Measurements from ENCODE around the gene RPH3AL.

The RPH3AL gene

DNA sequence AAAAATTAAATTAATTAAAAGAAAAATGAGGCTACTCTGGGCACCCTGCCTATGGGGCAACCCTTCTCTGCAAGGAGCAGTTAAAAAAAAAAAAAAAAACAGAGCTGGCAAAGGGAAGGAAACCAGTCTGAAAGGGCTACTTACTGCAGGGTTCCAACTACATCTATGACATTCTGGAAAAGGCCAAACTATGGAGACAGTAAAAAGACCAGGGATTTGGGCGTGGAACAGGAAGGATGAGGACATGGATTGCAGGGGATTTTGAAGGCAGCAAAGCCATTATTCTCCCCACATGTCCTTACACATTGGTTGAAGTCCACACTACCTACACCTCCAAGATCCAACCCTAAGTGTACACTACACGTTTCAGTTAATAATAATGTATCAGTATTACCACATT is 4.6 kb downstream of the RPH3AL start:
- H2BK120ac ChIP-seq (ENCODE audit: low read depth, low read length) = no peak overlapping the region
- DNase-seq (ENCODE audit: low spot score) = no peak
- no peak overlapping the region for H2BK12ac ChIP-seq (ENCODE audit: low read length)
- H3K9ac ChIP-seq (ENCODE audit: low read depth, low read length, poor library complexity) = no peak overlapping the region
- no peak overlapping the region for H4K8ac ChIP-seq (ENCODE audit: low read depth, low read length)
- no peak overlapping the region for H3K4me2 ChIP-seq (ENCODE audit: insufficient read depth, low read length, poor library complexity, severe bottlenecking)
- no peak overlapping the region for H3K27ac ChIP-seq (replicated peaks; ENCODE audit: low read length)
- H2AFZ ChIP-seq (ENCODE audit: low read length) = no peak overlapping the region
- H3K4ac ChIP-seq (ENCODE audit: low read length) = no peak overlapping the region
- no peaks in the 10 kb centered on the region for H3K9me3 ChIP-seq (replicated peaks in 1 of 2; ENCODE audit: control insufficient read depth in 2 of 2, insufficient read depth in 1 of 2, low read depth in 1 of 2, low read length in 2 of 2)
- H3K14ac ChIP-seq (ENCODE audit: low read length) = no peak overlapping the region
- H3K79me1 ChIP-seq (ENCODE audit: low read depth, low read length) = peaks cover 3% of the 10 kb centered on the region
- no peaks in the 10 kb centered on the region for H3K27me3 ChIP-seq (ENCODE audit: control insufficient read depth in 3 of 3, insufficient read depth in 3 of 3, low read depth in 1 of 3, low read length in 3 of 3)
- H4K91ac ChIP-seq (ENCODE audit: low read depth, low read length, poor library complexity) = no peak overlapping the region
- H2AK5ac ChIP-seq (ENCODE audit: low read depth, low read length) = no peak overlapping the region
- no peak overlapping the region for H3K23ac ChIP-seq (ENCODE audit: low read depth, low read length, poor library complexity)
- H3K4me3 ChIP-seq (ENCODE audit: low read length in 2 of 2) = no peak overlapping the region
- WGBS, 2 donors (ENCODE audit: extremely low coverage in 2 of 2, insufficient read length in 2 of 2, insufficient replicate concordance in 1 of 2) = no CpG with 5 or more reads among the region's 2 CpGs
- peaks cover 18 to 22% of the 10 kb centered on the region in 2 donors for H3K4me1 ChIP-seq (ENCODE audit: control insufficient read depth in 2 of 2, insufficient read depth in 1 of 2, low read depth in 1 of 2, low read length in 2 of 2)
- H2BK15ac ChIP-seq (ENCODE audit: low read length) = no peak overlapping the region
- H3K18ac ChIP-seq (ENCODE audit: low read length) = no peak overlapping the region
- H3K36me3 ChIP-seq (replicated peaks in 1 of 2; ENCODE audit: control insufficient read depth in 2 of 2, insufficient read depth in 2 of 2, low read length in 2 of 2) = no peaks in the 10 kb centered on the region
- H2BK5ac ChIP-seq (ENCODE audit: low read length) = no peak overlapping the region

DNA sequence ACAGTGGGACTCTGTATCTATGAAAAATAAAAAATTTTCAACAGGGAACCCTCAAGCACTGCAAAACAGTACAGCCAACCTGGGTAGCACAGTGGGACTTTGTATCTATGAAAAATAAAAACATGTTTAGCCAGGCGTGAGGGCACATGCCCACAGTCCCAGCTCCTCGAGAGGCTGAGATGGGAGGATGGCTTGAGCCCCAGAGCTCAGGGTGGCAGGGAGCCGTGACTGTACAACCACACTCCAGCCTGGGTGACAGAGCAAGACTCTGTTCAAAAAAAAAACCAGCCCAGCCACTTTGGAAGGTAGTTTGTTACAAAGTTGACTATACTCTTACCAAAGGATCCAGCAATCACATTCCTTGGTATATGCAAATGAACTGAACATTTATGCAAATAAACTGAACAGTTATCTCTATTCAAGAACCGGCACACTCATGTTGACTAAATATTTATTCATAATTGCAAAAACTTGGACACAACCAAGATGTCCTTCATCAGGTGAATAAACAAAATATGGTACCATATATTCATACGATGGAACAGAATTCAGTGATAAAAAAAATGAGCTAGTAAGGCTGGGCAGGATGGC is 5.2 kb downstream of the RPH3AL start:
- Histone ChIP-seq H4K8ac (ENCODE audit: low read depth, low read length) (no peak overlapping the region), H3K14ac (ENCODE audit: low read length) (no peak overlapping the region), H3K4me2 (ENCODE audit: insufficient read depth, low read length, poor library complexity, severe bottlenecking) (no peak overlapping the region), H2BK15ac (ENCODE audit: low read length) (no peak overlapping the region), H4K91ac (ENCODE audit: low read depth, low read length, poor library complexity) (no peak overlapping the region), H3K27me3 (ENCODE audit: control insufficient read depth in 3 of 3, insufficient read depth in 3 of 3, low read depth in 1 of 3, low read length in 3 of 3) (no peaks in the 10 kb centered on the region), H2AK5ac (ENCODE audit: low read depth, low read length) (no peak overlapping the region), H2BK120ac (ENCODE audit: low read depth, low read length) (no peak overlapping the region), H3K27ac (replicated peaks; ENCODE audit: low read length) (no peak overlapping the region), H3K18ac (ENCODE audit: low read length) (no peak overlapping the region), H2BK12ac (ENCODE audit: low read length) (no peak overlapping the region), H3K79me1 (ENCODE audit: low read depth, low read length) (peaks cover 3% of the 10 kb centered on the region), H3K36me3 (replicated peaks in 1 of 2; ENCODE audit: control insufficient read depth in 2 of 2, insufficient read depth in 2 of 2, low read length in 2 of 2) (no peaks in the 10 kb centered on the region), H2BK5ac (ENCODE audit: low read length) (no peak overlapping the region), H2AFZ (ENCODE audit: low read length) (no peak overlapping the region), H3K4me3 (ENCODE audit: low read length in 2 of 2) (no peak overlapping the region), H3K4ac (ENCODE audit: low read length) (no peak overlapping the region), H3K4me1 (ENCODE audit: control insufficient read depth in 2 of 2, insufficient read depth in 1 of 2, low read depth in 1 of 2, low read length in 2 of 2) (peaks cover 12 to 18% of the 10 kb centered on the region in 2 donors), H3K9me3 (replicated peaks in 1 of 2; ENCODE audit: control insufficient read depth in 2 of 2, insufficient read depth in 1 of 2, low read depth in 1 of 2, low read length in 2 of 2) (no peaks in the 10 kb centered on the region), H3K9ac (ENCODE audit: low read depth, low read length, poor library complexity) (no peak overlapping the region), H3K23ac (ENCODE audit: low read depth, low read length, poor library complexity) (no peak overlapping the region)
- no CpG with 5 or more reads among the region's 5 CpGs for WGBS, 2 donors (ENCODE audit: extremely low coverage in 2 of 2, insufficient read length in 2 of 2, insufficient replicate concordance in 1 of 2)
- DNase-seq (ENCODE audit: low spot score) = no peak

- Histone ChIP-seq H2BK5ac (ENCODE audit: low read length) (no peak overlapping the region), H2BK12ac (ENCODE audit: low read length) (no peak overlapping the region), H3K27ac (replicated peaks; ENCODE audit: low read length) (no peak overlapping the region), H3K9ac (ENCODE audit: low read depth, low read length, poor library complexity) (no peak overlapping the region), H3K79me1 (ENCODE audit: low read depth, low read length) (peaks cover under 1% of the 10 kb centered on the region), H3K36me3 (replicated peaks in 1 of 2; ENCODE audit: control insufficient read depth in 2 of 2, insufficient read depth in 2 of 2, low read length in 2 of 2) (no peaks in the 10 kb centered on the region), H3K14ac (ENCODE audit: low read length) (no peak overlapping the region), H2BK120ac (ENCODE audit: low read depth, low read length) (no peak overlapping the region), H3K4me1 (ENCODE audit: control insufficient read depth in 2 of 2, insufficient read depth in 1 of 2, low read depth in 1 of 2, low read length in 2 of 2) (peaks cover 8 to 11% of the 10 kb centered on the region in 2 donors), H3K4me3 (ENCODE audit: low read length in 2 of 2) (no peak overlapping the region), H3K27me3 (ENCODE audit: control insufficient read depth in 3 of 3, insufficient read depth in 3 of 3, low read depth in 1 of 3, low read length in 3 of 3) (no peaks in the 10 kb centered on the region), H3K18ac (ENCODE audit: low read length) (no peak overlapping the region), H2BK15ac (ENCODE audit: low read length) (no peak overlapping the region), H2AFZ (ENCODE audit: low read length) (no peak overlapping the region), H3K23ac (ENCODE audit: low read depth, low read length, poor library complexity) (no peak overlapping the region), H2AK5ac (ENCODE audit: low read depth, low read length) (no peak overlapping the region), H3K4me2 (ENCODE audit: insufficient read depth, low read length, poor library complexity, severe bottlenecking) (no peak overlapping the region), H3K4ac (ENCODE audit: low read length) (no peak overlapping the region), H4K8ac (ENCODE audit: low read depth, low read length) (no peak overlapping the region), H4K91ac (ENCODE audit: low read depth, low read length, poor library complexity) (no peak overlapping the region), H3K9me3 (replicated peaks in 1 of 2; ENCODE audit: control insufficient read depth in 2 of 2, insufficient read depth in 1 of 2, low read depth in 1 of 2, low read length in 2 of 2) (no peaks in the 10 kb centered on the region)
- no peak for DNase-seq (ENCODE audit: low spot score)
- no CpG with 5 or more reads among the region's 12 CpGs for WGBS, 2 donors (ENCODE audit: extremely low coverage in 2 of 2, insufficient read length in 2 of 2, insufficient replicate concordance in 1 of 2)
Measured at GRCh38 chr17:345992-346785, 6.4 kb downstream of the RPH3AL start.

- DNase-seq (ENCODE audit: low spot score) = no peak
- no peak overlapping the region for H4K91ac ChIP-seq (ENCODE audit: low read depth, low read length, poor library complexity)
- peaks cover 2% of the 10 kb centered on the region for H3K79me1 ChIP-seq (ENCODE audit: low read depth, low read length)
- no peak overlapping the region for H3K9ac ChIP-seq (ENCODE audit: low read depth, low read length, poor library complexity)
- no peak overlapping the region for H3K4me2 ChIP-seq (ENCODE audit: insufficient read depth, low read length, poor library complexity, severe bottlenecking)
- H2BK5ac ChIP-seq (ENCODE audit: low read length) = no peak overlapping the region
- peaks cover 8% of the 10 kb centered on the region in 2 donors for H3K4me1 ChIP-seq (ENCODE audit: control insufficient read depth in 2 of 2, insufficient read depth in 1 of 2, low read depth in 1 of 2, low read length in 2 of 2)
- H2AFZ ChIP-seq (ENCODE audit: low read length) = no peak overlapping the region
- no peak overlapping the region for H3K23ac ChIP-seq (ENCODE audit: low read depth, low read length, poor library complexity)
- H3K36me3 ChIP-seq (replicated peaks in 1 of 2; ENCODE audit: control insufficient read depth in 2 of 2, insufficient read depth in 2 of 2, low read length in 2 of 2) = no peaks in the 10 kb centered on the region
- H3K4me3 ChIP-seq (ENCODE audit: low read length in 2 of 2) = no peak overlapping the region
- H2BK120ac ChIP-seq (ENCODE audit: low read depth, low read length) = no peak overlapping the region
- H2AK5ac ChIP-seq (ENCODE audit: low read depth, low read length) = no peak overlapping the region
- no peaks in the 10 kb centered on the region for H3K9me3 ChIP-seq (replicated peaks in 1 of 2; ENCODE audit: control insufficient read depth in 2 of 2, insufficient read depth in 1 of 2, low read depth in 1 of 2, low read length in 2 of 2)
- no peak overlapping the region for H2BK15ac ChIP-seq (ENCODE audit: low read length)
- no peak overlapping the region for H3K27ac ChIP-seq (replicated peaks; ENCODE audit: low read length)
- WGBS, 2 donors (ENCODE audit: extremely low coverage in 2 of 2, insufficient read length in 2 of 2, insufficient replicate concordance in 1 of 2) = no CpG with 5 or more reads among the region's 5 CpGs
- H3K4ac ChIP-seq (ENCODE audit: low read length) = no peak overlapping the region
- no peaks in the 10 kb centered on the region for H3K27me3 ChIP-seq (ENCODE audit: control insufficient read depth in 3 of 3, insufficient read depth in 3 of 3, low read depth in 1 of 3, low read length in 3 of 3)
- no peak overlapping the region for H2BK12ac ChIP-seq (ENCODE audit: low read length)
- H3K18ac ChIP-seq (ENCODE audit: low read length) = no peak overlapping the region
- H3K14ac ChIP-seq (ENCODE audit: low read length) = no peak overlapping the region
- no peak overlapping the region for H4K8ac ChIP-seq (ENCODE audit: low read depth, low read length)
Measured at GRCh38 chr17:345261-345660, 7.3 kb downstream of the RPH3AL start.
